Stimulated activated CD8-positive, alpha-beta memory T cell treated with anti-CD3 and anti-CD28 coated beads, Interleukin-4, amount 100 ng/mL, for 24 hours (primary cell): ENCODE results near the gene KLK2.

Experiments
- DNase-seq: peaks from one replicate; pipeline ENCODE4 v3.0.0-alpha.2; 2020; ENCODE audit warnings: low read depth

KLK2 gene

DNA sequence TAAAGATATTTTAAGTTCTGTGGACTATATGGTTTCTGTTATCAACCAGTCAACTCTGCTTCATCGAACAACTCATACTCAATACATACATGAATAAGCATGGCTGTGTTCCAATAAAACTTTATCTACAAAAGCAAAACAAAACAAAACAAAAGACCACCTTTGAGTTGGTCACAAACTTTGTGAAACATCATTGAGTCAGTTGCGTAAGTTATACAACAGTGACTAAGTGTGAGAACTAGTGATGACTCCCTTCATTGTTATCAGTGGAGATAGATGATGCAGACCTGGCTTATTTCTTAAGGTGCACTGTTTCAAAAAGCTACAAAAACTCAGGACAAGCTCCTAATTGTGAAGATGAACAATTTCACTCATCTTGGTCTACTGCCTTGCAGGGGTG, 52.5 kb downstream of the KLK2 start:
- no peak for DNase-seq

DNA sequence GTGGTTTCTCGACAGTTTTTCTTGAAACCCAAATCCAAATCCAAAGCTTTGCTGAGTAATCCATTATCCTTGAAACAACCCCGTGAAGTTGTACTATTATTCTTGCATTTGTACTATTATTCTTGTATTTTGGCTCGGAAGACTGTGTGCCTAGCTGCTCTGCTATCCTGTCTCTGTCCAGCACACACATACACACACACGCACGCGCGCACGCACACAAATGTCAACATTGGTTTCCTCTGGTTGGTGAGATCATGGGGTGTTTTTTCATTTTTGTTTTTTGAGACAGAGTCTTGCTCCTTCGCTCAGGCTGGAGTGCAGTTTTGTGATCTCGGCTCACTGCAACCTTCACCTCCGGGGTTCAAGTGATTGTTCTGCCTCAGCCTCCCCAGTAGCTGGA, 52.9 kb downstream of the KLK2 start:
- no peak for DNase-seq

DNA sequence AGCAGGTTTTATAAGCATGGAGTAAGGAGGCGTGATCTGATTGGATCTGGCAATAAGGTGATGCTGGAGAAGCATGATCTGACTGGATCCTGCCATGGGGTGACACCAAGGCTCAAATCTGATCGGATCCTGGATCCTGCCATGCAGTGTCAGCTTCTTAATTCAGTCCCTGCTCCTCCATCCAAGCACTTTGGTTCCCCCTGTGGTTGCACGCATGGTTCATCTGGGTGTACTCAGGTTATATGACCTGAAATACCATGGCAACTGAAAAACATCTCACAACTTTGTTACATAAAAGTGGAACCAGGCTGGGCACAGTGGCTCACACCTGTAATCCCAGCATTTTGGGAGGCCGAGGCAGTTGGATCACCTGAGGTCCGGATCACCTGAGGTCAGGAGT, 55.6 kb downstream of the KLK2 start:
- no peak for DNase-seq
